B cell (primary cell): ENCODE results near the gene HGS.

Source experiments
- CTCF ChIP-seq: fragments of 200-600 bp; IDR thresholded peaks from one replicate; pipeline ENCODE4 v1.8.0; 2022; ENCODE audit warnings: antibody characterized with exemption, mild to moderate bottlenecking
- EZH2 ChIP-seq: IDR thresholded peaks from 2 replicates; pipeline ENCODE4 v1.6.1; 2012; ENCODE audit warnings: borderline replicate concordance, low read depth, mild to moderate bottlenecking, moderate library complexity, low read length; ENCODE audit not compliant: insufficient read depth, poor library complexity, severe bottlenecking

GRCh38 chr17:81727324-81728031, 43.7 kb downstream of the HGS start:
- TF ChIP-seq CTCF (no peak), EZH2 (no peak)
